Measurements from ENCODE around the gene JUNB.

Gene JUNB

DNA sequence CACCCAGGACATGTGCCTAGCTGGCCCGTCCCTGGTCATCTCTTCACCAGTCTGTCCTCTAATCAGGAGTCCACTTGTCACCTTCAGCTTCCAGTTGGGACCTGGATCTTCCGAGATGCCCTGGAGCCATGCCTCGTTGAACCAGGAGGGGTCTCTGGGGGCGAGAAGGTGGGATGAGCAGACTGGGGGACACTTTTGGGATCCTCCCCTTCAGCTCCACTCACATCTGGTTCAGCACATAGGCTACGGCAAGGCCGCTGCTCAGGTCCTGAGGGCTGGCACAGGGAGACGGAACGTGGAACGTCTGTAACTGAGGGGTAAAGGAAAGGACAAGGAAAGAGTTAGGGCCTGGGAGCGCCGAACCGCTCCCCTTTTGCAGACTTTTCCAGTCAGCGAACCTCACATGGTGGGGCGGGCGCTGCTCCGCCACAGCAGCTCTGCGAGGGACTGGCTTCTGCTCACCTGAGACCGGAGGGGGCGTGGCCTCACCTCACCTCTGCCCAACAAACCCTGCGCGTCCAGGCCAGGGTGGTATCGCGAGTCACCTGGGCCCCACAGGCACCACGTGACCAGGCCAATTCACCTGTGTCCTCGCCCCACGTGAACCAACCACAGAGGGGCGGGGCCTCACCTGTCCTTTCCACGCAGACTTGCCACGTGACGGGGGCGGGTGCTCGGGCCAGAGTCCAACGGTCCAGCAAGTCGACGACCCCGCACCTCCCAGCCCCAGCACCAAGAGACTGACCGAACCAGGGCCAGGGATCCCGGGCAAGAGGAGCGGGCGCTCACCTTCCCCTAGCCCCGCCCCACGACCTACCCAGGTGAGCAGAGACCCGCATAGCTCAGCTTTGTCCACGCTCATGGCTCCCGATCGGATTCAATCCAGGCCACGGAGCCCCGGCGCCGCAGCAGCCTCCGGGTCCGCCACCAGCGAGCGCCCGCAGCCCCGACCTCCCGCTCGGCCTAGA lies 16.4 kb upstream of the JUNB start, which contains the start of gene HOOK2:
Gene HOOK2, minus strand, starts transcription at position 965 of the 968 bp plus-strand sequence. Its CDS starts 103 bp downstream, at position 862.
- DNase-seq: peak; percentile 48

DNA sequence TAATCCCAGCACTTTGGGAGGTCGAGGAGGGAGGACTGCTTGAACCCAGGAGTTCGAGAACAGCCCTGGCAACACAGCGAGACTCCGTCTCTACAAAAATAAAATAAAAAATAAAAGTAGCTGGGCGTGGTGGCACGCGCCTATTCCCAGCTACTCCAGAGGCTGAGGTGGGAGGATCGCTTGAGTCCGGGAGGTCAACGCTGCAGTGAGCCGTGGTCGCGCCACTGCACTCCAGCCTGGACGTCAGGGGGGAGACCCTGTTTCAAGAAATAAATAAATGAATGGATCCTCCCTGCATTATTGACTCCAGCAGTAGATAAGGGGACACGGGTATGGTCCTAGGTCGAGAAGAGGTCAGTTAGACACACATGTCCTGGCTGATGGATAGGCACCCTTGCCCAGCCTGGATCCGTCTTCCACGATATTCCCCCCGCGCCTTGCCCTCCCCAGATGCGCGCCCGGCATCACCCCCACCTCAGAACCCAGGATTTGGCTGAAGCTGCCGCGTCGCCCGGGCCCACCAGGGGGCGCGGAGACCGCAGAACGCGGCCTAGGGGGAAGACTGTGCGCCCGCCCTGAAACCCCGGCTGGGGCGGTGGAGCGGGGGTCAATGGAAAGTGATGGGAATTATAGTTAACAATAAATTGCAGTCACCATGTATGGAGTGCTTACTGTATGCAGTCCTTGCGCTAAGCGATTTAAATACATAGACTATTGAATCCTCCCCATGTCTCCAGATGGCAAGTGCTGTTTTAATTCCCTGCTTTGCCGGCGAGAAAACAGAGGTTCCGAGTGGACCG lies 13.9 kb upstream of the JUNB start:
- DNase-seq: peak; percentile 78

DNA sequence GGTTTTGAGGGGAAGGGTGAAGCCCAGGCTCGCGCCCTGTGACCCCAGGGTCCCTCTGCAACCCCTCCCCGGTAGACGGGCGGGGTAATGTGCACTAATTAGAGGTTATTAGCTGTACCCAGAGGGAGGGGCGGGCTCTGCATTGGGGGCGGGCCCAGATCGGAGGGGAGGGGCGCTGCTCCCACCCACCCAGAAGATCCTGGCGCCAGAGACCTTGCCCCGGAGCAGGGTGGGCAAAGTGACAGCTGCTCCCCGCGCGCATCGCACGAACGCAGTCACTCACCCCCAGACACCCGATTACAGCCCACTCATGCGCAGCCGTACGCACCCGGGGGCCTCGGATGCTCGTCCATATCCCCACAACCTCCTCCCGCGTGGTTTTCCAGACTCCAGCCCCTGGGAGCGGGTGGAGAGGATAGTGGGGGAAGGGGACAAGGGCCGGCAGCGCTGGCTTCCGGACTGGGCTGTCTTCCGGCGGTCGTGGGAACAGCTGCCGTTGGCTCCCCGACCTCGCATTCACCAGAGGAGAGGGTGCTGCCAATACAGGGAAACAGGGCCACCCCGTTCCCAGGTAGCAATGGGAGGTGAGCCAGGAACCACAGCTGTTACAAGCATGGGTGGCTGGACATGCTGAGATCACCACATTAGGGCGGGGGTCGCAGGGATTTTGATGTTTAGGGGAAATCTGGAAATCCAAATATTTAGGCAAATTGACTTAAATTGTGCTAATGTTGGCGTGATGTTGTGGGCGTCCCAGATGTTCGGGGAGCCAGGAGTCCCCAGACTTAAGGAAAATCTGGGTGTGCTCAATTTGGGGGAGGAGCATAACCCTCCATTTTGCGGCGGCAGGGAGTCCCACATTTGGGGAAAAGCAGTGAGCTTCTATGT lies 13.0 kb upstream of the JUNB start:
- peak; percentile 37 for DNase-seq

DNA sequence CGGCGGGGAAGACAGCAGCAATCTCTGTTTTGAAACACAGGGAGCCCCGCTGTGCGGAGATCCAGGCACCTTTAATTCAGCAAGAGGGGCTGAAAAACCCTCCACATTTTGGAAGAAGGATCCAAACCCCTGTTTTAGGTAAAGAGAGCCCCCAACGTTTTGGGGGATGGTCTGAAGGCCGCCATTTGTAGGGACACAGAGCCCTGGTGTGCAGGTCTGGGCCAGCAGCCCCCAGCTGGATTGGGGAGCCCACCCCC lies 12.5 kb upstream of the JUNB start:
- no peak for DNase-seq

DNA sequence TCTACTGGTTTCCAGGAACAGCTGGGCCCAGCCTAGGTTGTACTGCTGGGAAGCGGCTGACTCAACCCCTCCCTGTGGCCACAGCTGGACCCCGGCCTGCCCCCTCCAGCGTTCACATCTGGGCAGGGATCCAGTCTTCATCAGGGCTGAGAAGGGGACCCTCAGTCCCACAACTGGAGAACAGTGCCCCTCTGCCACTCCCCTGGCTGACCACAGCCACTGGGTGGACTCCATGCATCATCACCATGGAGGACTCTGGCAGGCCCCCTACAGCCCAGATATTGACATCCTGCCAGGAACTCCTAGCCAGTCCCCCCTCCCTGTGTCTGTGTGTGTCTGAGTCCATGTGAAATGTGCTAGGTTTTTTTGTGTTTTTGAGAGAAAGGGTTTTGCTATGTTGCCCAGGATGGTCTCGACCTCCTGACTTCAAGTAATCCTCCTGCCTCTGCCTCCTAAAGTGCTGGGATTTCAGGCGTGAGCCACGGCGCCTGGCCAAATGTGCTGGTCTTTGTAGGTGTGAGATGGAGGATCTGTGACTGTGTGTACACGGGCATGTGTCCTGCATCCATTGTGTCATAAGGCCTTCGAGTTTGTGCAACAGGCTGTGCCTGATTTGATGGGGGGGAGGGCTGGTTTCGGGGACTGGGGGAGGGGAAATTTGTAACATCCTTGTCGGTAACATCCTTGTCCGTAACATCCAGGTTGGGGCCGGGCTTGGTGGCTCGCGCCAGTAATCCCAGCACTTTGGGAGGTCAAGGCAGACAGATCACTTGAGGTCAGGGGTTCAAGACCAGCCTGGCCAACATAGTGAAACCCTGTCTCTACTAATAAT lies 11.9 kb upstream of the JUNB start:
- no peak for DNase-seq

DNA sequence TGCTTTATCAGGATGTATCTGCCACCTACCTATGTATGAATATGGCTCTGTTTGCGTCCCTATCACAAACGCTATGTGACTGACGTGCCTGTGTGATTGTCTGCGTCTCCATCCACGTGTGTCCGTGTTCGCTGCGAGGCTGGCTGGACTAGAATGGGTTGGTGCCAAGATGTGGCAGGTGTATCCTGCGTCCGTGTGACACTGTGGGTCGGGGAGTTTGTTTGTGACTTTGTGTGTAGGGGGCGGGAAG lies 9.2 kb upstream of the JUNB start:
- DNase-seq: no peak

DNA sequence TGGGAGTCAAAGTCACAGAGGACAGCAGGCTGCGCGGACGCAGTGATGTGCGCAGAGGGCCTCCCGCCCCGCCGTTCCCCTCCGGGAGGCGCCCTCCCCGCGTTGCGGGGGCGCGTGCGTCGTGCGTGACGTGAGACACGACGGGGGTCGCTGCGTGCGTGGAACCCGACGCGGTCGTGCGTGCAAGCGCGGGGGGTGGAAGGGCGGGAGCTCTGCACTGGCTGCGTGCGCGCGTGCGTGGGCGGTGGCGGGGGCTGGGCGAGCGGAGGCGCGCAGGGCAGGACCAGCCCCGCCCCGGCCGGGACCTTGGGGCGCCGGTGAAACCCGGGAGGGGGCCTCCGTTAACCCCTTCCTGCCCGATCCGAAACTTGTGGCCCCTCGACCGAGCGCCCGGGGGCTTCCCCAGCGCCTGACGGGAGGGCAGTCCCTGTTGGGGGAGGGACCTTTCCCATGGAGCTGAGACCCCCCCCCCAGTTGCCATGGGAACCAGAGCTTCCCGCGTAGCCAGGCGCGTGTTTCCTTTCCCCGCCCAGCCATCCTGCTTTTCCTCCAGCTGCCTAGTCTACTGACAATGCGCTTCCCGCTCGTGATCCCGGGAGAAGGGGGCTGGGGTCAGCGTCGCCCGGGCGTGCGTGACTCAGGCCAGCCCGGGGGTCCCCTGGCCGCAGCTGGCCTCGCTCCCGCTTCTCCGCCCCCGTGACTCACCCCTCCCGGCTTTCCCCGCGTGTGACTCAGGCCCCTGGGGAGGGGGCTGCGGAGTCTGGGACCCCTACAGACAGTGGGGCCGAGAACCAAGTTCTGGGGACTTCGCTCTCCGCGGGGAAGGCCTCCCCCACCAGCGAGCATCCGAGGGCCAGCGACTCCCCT lies 8.6 kb upstream of the JUNB start:
- DNase-seq: peak; percentile 94

DNA sequence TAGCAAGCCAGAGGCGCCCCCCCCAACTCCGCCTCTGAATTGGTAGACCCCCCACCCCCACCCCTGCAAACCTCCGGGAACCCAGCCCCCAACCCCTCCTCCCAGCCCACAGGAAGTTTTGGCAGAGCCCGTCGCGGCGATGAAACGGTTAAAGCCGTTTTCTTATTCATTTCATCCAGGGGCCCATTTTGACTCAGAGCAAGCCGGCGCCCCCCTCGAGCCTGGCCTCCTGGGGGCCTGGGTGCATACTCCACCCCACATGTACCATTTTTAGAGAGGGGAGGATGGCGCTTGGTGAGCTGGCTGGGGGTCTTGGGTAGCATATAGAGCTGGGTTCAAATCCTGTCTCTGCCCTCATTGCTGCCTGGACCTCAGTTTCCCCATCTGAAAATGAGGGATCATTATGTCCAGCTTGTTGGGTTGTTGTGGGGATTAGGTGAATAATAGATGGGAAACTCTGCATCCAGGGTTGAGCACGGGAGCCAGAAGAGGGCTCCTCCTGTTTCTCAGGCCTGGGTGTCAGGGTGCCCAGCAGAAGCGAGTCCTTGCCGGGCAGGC lies 7.9 kb upstream of the JUNB start:
- peak; percentile 29 for DNase-seq

DNA sequence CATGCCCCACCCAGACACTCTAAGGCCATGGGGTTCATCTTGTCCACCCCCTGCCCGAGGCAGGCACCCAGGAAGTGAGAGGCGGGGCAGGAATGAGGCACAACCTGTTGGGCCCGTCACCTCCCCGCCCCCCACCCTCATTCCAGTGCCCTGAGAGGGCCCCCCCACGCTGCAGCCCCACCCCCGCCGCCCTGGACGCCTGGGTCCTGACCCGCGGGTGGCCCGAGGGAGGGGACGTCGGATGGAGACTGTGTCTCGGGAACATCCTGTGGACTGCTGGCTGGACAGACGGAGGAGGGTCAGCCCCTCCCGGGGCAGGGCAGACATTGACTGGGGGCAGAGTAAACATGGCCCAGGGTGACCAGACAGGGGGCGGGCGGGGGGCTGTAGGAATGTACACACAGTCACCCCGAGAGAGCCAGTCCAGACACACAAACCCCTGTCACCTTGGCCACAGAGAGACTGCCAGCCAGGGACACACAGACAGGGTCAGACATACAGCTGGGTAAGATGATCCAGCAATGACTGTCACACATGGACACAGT lies 7.4 kb upstream of the JUNB start:
- no peak for DNase-seq

DNA sequence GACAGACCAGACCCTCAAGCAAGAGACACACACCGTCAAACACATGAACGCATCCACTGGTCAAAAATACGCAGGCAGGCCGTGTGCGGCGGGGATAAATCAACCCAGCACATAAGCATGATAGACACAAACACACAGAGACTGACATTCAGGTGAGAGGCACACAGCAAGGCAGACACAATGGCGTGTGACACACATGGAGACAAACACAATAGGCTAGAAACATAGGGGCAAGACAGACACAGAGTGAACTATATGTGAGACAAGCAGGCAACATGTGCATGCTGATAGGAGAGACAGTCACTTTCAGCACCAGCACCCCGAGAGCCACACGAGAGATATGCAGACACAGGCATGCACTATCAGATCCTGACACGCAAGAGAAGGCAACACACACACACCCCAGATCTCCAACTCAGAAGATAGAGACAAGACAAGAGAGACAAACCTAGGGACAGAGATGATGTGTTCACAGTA lies 6.9 kb upstream of the JUNB start:
- peak; percentile 29 for DNase-seq

DNA sequence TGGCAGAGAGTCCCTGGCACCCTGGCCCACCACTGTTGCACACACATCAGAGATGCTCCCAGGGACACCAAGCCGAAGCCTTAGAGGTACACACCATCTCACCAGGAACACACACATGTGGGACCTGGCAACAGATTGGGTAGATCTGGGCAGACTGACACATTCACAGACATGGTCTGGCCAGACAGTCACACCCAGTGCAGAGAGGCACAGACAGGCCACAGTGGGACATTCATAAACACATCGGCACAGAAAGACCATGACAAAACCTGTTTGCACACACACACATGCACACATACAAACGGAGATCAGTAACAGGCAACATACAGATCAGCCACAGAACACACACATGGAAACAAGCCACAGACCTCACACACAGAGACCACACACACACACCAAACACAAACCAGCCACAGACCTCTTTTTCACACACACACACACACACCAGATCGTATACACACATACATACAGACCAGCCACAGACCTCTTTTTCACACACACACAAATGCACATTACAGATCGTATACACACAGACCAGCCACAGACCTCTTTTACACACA lies 6.3 kb upstream of the JUNB start:
- peak; percentile 24 for DNase-seq

DNA sequence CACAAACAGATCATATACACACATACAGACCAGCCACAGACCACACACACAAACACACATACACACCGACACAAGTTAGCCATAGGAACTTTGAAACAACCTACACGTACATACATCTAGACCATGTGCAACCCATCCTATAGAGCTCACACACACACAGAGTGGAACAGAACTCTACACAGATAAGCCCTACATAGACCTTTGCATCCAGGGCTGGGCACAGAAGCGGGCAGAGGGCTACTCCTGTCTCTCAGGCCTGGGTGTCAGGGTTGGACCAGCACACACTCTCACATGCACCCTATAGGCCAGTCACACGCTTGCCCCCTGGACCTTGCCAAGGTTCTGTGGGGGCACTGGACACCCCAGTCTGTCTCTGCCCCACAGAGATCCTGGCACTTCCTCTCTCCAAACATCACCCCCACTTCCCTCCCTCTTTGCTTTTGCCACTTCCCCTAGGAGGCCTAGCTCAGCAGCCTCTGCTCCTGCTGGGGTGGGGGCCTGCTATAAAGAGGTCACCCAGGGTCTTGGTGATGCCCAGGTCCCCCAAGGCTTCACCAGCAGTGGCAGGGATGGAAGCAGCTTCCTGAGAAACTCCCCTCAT lies 5.8 kb upstream of the JUNB start:
- DNase-seq: no peak

DNA sequence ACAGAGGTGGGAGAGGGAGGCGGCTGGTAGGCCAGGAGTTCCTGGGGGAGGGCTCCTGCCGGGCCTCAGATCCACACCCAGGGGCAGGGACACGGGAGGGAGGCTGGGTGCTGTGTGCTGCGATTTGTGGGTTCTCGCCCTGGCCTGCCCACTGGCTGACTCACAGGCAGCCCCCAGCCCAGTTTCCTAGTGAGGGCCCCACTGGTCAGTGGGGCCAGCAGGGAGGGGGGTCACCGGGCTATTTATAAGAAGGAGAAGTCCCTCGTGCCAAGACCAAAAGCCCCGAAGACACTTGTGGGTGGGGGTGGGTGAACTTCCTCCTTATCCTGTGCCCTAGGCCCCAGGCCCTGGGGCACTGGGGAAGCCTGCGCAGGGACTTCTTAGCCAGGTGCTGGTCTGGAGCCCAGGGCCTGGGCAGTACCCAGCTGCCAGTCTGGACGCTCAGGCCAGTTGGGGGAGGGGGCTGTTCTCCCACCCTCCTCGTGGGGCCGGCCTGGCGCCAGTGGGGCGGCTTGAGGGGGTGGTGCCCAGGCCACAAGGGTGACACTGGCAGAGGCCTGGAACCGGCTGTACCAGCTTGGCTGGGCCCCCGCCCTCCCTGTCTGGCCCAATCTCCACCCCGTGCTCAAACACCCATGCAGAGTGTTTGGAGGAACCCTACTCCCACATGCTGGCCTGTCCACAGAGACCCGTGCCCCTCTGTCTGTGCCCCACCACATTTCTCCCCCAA lies 5.0 kb upstream of the JUNB start:
- no peak for DNase-seq

DNA sequence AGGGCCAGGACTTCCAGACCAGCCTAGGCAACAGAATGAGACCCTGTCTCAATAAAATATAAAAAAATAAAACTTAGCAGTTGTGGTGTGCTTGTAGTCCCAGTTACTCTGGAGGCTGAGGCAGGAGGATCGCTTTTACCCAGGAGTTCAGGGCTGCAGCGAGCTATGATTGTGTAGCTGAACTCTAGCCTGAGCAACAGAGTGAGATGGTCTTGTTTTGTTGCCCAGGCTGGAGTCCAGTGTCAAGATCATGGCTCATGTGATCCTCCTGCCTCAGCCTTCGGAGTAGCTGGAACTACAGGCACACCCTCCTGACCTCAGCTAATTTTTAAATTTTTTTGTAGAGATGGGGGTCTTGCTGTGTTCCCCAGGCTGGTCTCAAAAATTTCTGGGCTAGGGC lies 4.3 kb upstream of the JUNB start:
- DNase-seq: no peak

DNA sequence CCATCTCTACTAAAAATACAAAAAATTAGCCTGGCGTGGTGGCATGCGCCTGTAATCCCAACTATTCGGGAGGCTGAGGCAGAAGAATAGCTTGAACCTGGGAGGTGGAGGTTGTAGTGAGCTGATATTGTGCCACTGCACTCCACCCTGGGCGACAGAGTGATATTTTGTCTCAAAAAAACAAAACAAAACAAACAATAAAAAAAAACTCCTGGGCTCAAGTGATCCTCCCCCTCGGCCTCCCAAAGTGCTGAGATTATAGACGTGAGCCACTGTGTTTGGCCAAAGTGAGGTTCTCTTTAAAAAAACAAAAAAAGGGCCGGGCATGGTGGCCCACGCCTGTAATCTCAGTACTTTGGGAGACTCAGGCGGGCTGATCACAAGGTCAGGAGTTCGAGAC lies 3.8 kb upstream of the JUNB start:
- no peak for DNase-seq

DNA sequence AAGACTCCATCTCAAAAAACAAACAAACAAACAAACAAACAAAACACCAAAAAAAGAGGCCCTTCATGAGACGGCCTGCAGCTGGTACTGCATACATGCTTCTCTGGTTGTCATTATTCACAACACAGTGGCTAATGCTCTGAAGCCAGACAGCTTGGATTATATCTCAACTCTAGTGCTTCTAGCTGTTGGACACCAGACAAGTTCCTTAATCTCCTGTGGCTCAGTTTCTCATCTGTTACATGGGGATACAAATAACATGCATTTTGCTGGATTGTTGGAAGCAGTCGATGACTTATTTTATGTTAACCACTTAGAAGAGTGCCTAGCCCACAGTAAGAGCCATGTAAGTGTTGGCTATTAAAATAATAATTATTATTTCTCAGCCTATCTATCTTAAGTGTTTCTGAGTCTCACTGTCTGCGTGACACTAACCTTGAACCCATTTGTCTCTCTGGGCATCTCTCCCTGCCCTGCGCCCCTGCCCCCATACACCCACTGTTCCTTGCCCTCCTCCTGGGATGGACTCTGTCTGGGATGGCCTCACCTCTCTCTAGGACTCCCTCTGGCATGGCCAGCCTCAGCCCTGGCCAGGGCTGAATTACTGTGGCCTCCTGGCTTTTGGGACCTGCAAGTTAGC lies 3.1 kb upstream of the JUNB start:
- no peak for DNase-seq

DNA sequence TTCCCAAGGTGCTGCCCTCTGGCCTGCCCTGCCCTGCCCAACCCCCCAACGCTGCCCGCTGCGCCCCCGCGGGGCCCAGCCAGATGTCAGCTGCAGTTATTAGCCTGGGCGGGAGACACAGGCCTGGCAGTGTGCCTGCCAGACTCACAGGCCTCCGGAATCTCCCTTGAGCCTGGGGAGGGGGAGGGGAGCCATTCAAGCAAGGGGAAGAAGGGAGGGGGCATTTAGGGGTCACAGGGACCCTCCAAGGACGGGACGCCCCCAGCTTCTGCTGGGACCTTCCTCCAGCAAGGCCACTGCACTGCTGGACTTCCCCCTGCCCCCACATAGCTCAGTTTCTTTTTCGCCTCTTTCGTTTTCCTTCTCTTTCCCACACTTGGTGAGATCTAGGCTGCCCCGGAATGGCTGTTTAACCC lies 2.6 kb upstream of the JUNB start:
- peak; percentile 37 for DNase-seq

DNA sequence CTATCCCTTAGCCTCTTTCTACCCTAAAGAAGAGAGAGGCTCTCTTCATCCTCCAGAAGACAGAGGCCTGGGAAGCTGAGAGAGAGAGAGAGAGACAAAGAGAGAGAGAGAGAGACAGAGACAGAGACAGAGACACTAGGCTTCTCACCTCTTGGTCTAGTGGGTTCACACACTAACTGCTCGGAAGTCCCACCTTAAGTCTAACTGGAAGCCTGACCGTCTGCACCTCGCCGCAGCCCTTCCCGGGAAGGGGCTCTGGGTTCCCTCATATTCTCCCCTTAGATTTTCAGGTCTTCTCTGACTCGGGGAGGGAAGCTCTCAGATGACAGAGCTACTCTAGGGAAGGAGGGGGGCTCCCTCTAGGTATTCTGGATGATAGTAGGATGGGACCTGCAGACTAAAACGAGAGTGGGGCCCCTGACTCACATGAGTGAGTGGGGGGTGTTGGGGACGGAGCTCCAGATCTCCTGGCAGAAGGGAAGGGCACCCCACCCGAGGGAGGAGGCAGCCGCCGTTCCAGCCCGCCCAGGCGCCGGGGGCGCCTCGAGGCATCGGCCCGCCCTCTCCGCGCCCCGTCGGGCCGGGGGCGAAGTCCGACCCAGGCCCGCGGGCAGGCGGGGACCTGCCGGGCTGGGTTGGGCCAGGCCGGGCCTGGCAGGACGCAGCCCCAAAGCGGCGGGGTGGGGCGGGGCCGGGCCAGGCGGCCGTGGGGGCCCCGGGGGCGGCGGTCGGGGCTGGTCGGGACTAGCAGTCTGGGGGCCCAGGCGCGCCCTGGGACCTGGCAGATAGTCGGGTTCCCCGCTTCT lies 2.0 kb upstream of the JUNB start:
- no peak for DNase-seq
